Measurements from ENCODE around the gene SPEM1. TPM values are rescaled to one million over a fixed set of nuclear protein-coding genes. Genes with fewer than 3 reads are reported as not detected.

SPEM1 gene
- total RNA-seq, 2 experiments from 2014 or later: 0.36 TPM; not detected in 1

DNA sequence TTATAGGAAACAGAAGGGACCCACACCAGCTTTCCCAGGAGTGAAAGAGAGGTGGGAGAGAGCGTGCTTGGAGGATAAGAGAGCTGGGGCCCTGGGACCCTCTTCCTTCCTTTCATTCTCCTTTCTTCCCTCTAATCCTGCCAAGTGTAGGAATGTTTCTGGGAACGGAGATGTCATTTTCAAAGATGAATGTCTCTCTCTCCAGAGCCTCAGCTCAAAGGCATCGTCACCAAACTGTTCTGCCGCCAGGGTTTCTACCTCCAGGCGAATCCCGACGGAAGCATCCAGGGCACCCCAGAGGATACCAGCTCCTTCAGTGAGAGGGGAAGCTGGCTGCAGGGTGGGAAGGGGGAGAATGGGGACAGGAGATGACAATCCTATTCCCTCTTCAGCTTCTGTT lies 21.1 kb downstream of the SPEM1 start:
- ChIA-PET POLR2A (interaction anchor here (0.7 to 8.8 kb wide), 5 partner anchors 12 to 44 kb away, joined by 3 to 83 read pairs (median 20); partner anchors contain the start of genes POLR2A and ZBTB4), CTCF (interaction anchor here (0.7 to 2.0 kb wide), 7 partner anchors 12 to 246 kb away, joined by 3 to 13 read pairs (median 4); partner anchors contain the start of genes NEURL4 and SENP3)
- ATAC-seq (no peak), DNase-seq (no peak)
- H3K36me3 Mint-ChIP-seq (ENCODE audit: low read depth): peaks cover 21% of the 10 kb centered on the region
- intact Hi-C loops (cut with micrococcal nuclease): no loop called here
- peaks cover 56% of the 10 kb centered on the region for H3K27me3 Mint-ChIP-seq
- no peak overlapping the region for H3K4me3 Mint-ChIP-seq
- H3K9me3 Mint-ChIP-seq: no peaks in the 10 kb centered on the region
- TF ChIP-seq CTCF (IDR thresholded peaks at IDR 0.05): no peak
- peaks cover 40% of the 10 kb centered on the region for H3K4me1 Mint-ChIP-seq (ENCODE audit: low read depth)
- H3K27ac Mint-ChIP-seq: no peak overlapping the region

GRCh38 chr17:7442142-7442541 lies 22.0 kb downstream of the SPEM1 start:
- Mint-ChIP-seq H3K4me1 (ENCODE audit: low read depth) (peaks cover 39% of the 10 kb centered on the region), H3K27me3 (peaks cover 61% of the 10 kb centered on the region), H3K9me3 (no peaks in the 10 kb centered on the region), H3K27ac (no peak overlapping the region), H3K4me3 (no peak overlapping the region), H3K36me3 (ENCODE audit: low read depth) (peaks cover 19% of the 10 kb centered on the region)
- DNase-seq (no peak), ATAC-seq (no peak)
- CTCF ChIA-PET: interaction anchor here (1.0 to 1.8 kb wide), 4 partner anchors 10 to 119 kb away, joined by 3 to 13 read pairs (median 4); partner anchors contain the start of genes NEURL4 and SENP3
- TF ChIP-seq CTCF (IDR thresholded peaks at IDR 0.05): no peak
- intact Hi-C loops (cut with micrococcal nuclease): no loop called here
- POLR2A ChIA-PET: interaction anchor here (1.9 to 8.8 kb wide), 4 partner anchors 12 to 43 kb away, joined by 10 to 83 read pairs (median 36); partner anchors contain the start of genes POLR2A and ZBTB4

DNA sequence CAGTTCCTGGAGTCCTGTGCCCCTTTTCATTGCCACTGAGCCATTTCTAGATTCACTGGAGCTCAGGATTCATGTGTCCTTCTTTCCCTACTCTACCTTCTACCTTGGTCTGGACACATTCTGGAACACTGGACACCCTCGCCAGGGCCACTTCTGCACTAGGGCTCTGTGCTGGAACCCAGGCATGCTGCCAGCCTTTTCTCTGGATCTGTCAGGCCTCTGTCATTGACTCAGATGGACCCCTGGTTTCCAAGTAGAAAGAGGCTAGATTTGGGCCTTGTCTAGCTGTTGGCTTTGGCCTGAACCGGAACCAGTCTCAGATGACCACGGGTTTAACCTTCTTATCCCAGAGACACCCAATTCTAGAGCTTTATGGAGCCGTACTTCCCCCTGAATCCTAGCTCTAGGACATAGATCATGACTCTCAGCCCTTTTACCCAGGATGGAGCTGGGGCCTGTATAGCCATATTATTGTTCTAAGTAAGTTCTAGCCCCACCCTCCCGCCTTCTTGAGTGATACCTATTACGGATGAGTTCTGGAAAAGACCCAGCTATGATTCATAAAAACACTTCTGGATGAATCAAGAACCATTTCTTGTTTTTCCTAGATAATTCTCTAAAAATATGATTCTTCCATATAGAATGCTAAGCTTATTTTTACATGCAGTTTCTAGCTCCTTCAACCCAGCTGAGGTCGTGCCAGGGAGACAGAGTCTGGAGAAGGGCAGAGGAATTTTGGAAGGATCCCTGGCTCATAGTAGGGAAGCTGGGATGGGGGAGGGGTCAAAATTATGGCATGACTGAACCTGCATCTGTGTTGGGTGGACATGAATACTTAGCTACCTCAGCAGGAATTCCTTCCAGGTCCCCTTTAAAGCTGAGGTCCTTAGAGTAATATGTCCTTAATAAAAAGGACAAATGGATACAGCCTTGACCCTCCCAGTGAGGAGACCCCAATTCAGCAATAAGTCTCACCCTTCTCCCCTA lies 23.7 kb downstream of the SPEM1 start:
- DNase-seq (no peak), ATAC-seq (no peak)
- Mint-ChIP-seq H3K9me3 (no peaks in the 10 kb centered on the region), H3K27ac (no peak overlapping the region), H3K4me3 (no peak overlapping the region), H3K27me3 (peaks cover 62% of the 10 kb centered on the region), H3K36me3 (ENCODE audit: low read depth) (peaks cover 17% of the 10 kb centered on the region), H3K4me1 (ENCODE audit: low read depth) (peaks cover 29% of the 10 kb centered on the region)
- TF ChIP-seq CTCF (IDR thresholded peaks at IDR 0.05): no peak
- POLR2A ChIA-PET: interaction anchor here (0.9 to 6.8 kb wide), 9 partner anchors 8 to 146 kb away, joined by 3 to 53 read pairs (median 4); partner anchors contain the start of genes PLSCR3, POLR2A and SOX15
- intact Hi-C loops (cut with micrococcal nuclease): no loop called here
- CTCF ChIA-PET: interaction anchor here (0.8 to 4.0 kb wide), 8 partner anchors 8 to 148 kb away, joined by 3 to 23 read pairs (median 4); partner anchors contain the start of genes SENP3, TMEM102 and ZBTB4

DNA sequence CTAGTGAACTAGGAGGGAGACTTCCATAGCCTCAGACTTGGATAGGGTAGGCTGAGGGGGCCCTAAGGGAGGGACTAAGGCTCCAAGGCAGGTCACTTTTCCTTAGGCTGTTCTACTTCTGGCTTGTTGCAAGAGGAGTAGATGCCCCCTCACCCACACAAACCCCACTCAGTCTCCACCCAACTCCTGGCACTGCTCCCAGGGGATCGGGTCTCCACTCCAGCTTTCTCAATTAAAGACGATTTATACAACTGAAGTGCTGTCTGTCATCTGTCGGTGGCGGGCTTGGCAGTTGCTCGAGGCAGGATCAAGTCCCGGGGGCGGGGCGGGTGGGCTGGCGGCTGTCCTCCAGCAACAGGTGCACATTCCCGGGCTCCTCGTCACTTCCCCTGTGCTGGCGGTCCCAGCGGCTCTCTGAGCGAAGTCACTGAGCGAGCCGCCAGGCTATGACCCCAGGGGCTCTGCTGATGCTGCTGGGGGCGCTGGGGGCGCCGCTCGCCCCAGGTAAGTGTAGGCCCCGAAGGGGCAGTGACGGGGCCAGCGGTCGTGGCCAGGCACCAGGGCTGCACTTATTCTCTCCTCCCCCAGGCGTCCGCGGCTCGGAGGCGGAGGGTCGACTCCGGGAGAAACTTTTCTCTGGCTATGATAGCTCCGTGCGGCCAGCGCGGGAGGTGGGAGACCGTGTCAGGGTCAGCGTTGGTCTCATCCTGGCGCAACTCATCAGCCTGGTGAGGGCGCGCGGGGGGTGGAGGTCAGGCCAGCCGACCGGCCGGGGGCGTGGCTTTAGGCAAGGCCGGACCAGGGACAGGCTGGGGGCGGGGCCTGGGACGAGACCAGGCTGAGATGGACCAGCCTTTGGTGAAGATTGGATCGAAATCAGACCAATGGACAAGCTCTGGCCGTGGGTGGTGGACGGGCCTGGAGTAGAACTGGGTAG lies 24.8 kb downstream of the SPEM1 start, which contains the start of gene CHRNB1:
Gene CHRNB1, plus strand, starts transcription at position 380 of the 937 bp plus-strand sequence. Its CDS starts 67 bp downstream, at position 447.
- ATAC-seq: peak; percentile 5
- intact Hi-C loops (cut with micrococcal nuclease): no loop called here
- ChIA-PET CTCF (interaction anchor here (1.1 to 4.0 kb wide), 6 partner anchors 9 to 149 kb away, joined by 3 to 23 read pairs (median 6); partner anchors contain the start of gene TMEM102), POLR2A (interaction anchor here (0.8 to 6.8 kb wide), 8 partner anchors 8 to 144 kb away, joined by 3 to 53 read pairs (median 4); partner anchors contain the start of genes PLSCR3, POLR2A and SOX15)
- no peak for TF ChIP-seq CTCF (IDR thresholded peaks at IDR 0.05)
- peaks cover 57% of the 10 kb centered on the region for H3K27me3 Mint-ChIP-seq
- no peaks in the 10 kb centered on the region for H3K9me3 Mint-ChIP-seq
- H3K36me3 Mint-ChIP-seq (ENCODE audit: low read depth): peaks cover 14% of the 10 kb centered on the region
- peak within 1 kb of the TSS; percentile 64 for H3K4me3 Mint-ChIP-seq
- no peak within 1 kb of the TSS for H3K27ac Mint-ChIP-seq
- H3K4me1 Mint-ChIP-seq (ENCODE audit: low read depth): peaks cover 25% of the 10 kb centered on the region
- peak; percentile 44 for DNase-seq

Data from activated CD8-positive, alpha-beta T cell treated with anti-CD3 and anti-CD28 coated beads for 36 hours (primary cell).